ENCODE measurements around the gene DTX3L.

- TF ChIP-seq CTCF (conservative IDR thresholded peaks at IDR 0.05) (no peak), ZFX (IDR thresholded peaks at IDR 0.05) (no peak)
Observed at GRCh38 chr3:122548076-122548475, 16.1 kb upstream of the DTX3L start.

Data from C4-2B (cell line).